CD4-positive, alpha-beta T cell treated with Interleukin-6 for 4 hours (primary cell): Measurements from ENCODE around the gene TET1.
"Not testable (repeated sequence)": the region's sequence is repeated elsewhere in the genome, so short reads cannot be mapped to it uniquely, and the experiment has no call there.

ENCODE experiments used
- DNase-seq: peaks from one replicate; pipeline ENCODE4 v3.0.0-alpha.2; 2020; ENCODE audit warnings: mixed read lengths

TET1 gene

DNA sequence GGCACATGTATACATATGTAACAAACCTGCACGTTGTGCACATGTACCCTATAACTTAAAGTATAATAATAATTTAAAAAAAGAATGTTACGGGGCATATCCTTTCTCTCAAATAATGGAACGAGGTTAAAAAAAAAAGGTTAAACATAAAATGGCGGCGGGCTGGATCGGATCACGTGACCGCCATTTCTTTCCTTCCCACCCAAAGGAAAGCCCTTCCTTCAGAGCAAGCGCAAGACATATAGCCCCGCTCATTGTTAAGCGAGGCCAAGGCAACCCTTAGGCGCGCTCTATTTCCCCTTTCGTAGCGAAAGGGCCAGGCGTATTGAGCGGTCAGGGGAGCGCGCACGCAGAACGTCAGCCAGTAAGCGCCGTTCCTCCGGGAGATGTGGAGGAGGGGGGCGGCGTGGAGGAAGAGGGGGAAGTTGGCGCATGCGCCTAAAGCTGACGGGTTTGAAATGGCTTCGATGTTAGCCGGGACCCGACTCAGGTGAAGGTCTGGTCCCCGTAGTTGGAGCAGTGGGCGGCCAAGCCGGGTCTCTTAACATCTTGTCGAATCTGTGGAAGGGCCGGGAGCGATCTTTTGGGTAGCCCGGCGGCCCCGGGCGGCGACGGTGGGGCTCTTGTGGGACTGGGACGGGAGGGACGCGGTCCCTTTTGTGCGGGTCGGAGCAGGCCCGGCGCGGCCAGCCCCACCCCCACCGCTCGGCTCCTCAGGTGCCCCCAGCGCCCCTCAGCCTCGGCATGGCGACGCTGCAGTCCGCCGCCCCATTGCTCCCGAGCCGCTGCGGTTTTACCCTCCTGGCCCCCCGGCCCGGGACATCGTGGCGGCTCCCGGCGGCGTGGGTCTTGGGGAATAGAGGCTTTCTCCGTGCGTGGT is 160.9 kb downstream of the TET1 start, which contains the start of gene CCAR1:
CCAR1 (plus strand) TSS at position 447 of the 880 bp plus-strand sequence. CDS start 1,266 bp downstream, outside the sequence.
- DNase-seq = peak; percentile 98

GRCh38 chr10:68721673-68722335 is 161.7 kb downstream of the TET1 start:
- DNase-seq = no peak

GRCh38 chr10:68725016-68725415 is 164.9 kb downstream of the TET1 start:
- DNase-seq = no peak

DNA sequence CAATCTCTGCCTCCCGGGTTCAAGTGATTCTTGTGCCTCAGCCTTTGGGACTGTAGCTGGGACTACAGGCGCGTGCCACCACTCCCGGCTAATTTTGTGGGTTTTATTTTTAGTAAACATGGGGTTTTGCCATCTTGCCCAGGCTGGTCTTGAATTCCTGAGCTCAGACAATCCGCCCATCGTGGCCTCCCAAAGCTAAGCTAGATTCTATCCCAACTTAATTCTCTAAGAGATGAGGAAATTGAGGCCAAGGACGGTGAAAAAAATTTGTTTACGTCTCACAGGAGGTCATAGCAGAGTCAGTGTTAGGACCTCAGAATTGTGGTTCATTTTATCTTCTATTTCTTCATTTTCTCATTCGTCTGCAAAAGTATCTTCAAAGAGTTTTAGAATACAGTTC is 167.0 kb downstream of the TET1 start:
- no peak for DNase-seq

DNA sequence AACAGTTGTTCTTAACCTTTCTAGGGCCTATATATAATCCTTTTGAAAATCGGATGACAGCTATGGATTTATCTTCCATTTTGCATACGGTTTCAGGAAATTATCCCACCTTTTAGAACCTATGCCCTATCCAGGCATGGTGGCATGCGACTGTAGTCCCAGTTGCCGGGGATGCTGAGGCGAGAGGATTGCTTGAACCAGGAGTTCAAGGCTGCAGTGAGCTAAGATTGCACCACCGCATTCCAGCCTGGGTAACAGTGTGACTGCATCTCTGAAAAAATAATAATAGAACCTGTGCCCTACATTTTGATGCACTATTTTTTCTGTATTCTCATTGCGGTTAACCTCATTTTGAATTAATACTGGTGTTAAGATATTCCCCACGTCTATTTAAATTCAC is 172.5 kb downstream of the TET1 start:
- DNase-seq = no peak

DNA sequence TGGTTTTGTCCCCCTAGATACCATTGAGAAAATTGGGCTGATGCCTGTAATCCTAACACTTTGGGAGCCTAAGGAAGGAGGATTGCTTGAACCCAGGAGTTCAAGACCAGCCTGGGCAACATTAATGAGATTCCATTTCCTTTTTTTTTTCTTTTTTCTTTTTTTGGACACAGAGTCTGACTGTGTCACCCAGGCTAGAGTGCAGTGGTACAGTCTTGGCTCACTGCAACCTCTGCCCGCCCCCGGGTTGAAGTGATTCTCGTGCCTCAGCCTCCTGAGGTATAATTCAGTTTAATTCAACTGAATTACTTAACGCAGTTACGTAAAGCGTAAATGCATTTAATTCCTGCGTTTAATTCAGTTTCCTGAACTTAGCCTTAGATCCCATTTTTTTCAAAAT is 174.2 kb downstream of the TET1 start:
- no peak for DNase-seq

DNA sequence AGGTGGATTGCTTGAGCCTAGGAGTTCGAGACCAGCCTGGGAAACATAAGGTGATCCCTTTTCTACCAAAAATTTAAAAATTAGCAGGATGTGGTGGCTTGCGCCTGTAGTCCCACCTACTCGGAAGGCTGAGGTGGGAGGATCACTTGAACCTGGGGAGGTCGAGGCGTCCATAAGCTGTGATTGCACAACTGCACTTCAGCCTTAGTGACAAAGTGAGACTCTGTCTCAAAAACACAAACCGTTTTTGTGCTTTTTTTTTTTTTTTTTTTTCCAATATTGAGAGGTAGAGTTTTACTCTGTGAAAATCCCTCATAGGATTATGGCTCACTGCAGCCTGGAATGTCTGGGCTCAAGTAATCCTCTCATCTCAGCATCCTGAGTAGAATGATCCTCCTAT is 175.0 kb downstream of the TET1 start:
- DNase-seq = no peak

- DNase-seq = not testable (repeated sequence)
Measured at GRCh38 chr10:68735739-68736138, 175.6 kb downstream of the TET1 start.

DNA sequence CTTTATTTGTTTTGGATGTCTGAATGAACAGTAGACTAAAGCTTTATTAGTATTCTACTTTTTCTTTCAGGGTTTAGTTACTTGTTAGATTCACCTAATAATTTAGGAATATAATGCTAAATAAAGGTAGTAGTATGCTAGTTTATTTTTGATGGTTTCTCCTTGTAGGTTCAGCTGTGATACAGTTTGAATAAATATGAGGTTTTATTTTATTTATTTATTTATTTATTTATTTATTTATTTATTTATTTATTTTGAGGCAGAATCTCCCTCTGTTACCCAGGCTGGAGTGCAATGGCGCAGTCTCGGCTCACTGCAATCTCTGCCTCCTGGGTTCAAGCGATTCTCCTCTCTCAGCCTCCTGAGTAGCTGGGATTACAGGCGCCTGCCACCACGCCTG is 180.5 kb downstream of the TET1 start:
- DNase-seq = not testable (repeated sequence)

DNA sequence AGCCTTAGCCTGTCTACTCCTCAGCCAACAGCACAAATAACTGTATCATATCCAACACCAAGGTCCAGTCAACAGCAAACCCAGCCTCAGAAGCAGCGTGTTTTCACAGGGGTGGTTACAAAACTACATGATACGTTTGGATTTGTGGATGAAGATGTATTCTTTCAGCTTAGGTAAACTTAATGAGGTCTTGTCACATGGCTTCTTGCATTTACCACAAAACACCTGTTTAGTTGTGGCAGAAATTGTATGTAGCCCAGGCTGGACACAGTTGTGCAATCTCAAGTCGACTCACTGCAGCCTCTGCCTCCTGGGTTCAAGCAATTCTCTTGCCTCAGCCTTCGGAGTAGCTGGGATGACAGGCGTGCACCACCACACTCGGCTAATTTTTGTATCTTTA is 182.3 kb downstream of the TET1 start:
- DNase-seq = no peak
